Common myeloid progenitor, CD34-positive (primary cell): Measurements from ENCODE around the gene KEAP1.
"Not testable (repeated sequence)": the region's sequence is repeated elsewhere in the genome, so short reads cannot be mapped to it uniquely, and the experiment has no call there.

Source experiments
- CTCF ChIA-PET: fragments of 350-600 bp; sonication (Branson Sonifier 250); formaldehyde crosslinking; loops from one replicate; lab custom pipeline; 2021; ENCODE audit warnings: antibody characterized with exemption; lab: Charles Lee
- POLR2A ChIA-PET: fragments of 350-600 bp; sonication (Branson Sonifier 250); formaldehyde crosslinking; loops from one replicate; lab custom pipeline; 2021; ENCODE audit warnings: antibody characterized with exemption; lab: Charles Lee
- DNase-seq, 3 donors: peaks; one replicate each; pipeline versions ENCODE4 v3.0.0 to v3.0.0-alpha.2; 2013
- H3K27ac ChIP-seq, 2 experiments: 1 replicate in 1 of 2; 2 replicates in 1 of 2; pipeline ENCODE4 v1.7.0; 2013; ENCODE audit warnings: inconsistent platforms in 2 of 2, low read length in 2 of 2, mild to moderate bottlenecking in 2 of 2, low read depth in 1 of 2, moderate library complexity in 1 of 2; ENCODE audit not compliant: severe bottlenecking in 2 of 2, insufficient read depth in 1 of 2, poor library complexity in 1 of 2
- H3K27me3 ChIP-seq, 5 experiments: replicated peaks in 2 of 5; 1 replicate in 3 of 5; 2 replicates in 2 of 5; pipeline versions ENCODE4 v1.6.1 to v1.7.0; 2013; ENCODE audit warnings: low read length in 4 of 5, mild to moderate bottlenecking in 2 of 5, moderate library complexity in 2 of 5, inconsistent platforms in 1 of 5; ENCODE audit not compliant: insufficient read depth in 5 of 5, control insufficient read depth in 4 of 5
- H3K36me3 ChIP-seq, 4 experiments: 1 replicate in 2 of 4; 2 replicates in 2 of 4; pipeline versions ENCODE4 v1.6.1 to v1.7.0; 2013; ENCODE audit warnings: low read length in 3 of 4, control low read depth in 1 of 4, mild to moderate bottlenecking in 1 of 4; ENCODE audit not compliant: control insufficient read depth in 4 of 4, insufficient read depth in 4 of 4
- H3K4me1 ChIP-seq, 4 experiments: 1 replicate in 3 of 4; 2 replicates in 1 of 4; pipeline versions ENCODE4 v1.6.1 to v1.7.1; 2013; ENCODE audit warnings: low read length in 3 of 4, mild to moderate bottlenecking in 3 of 4, control low read depth in 1 of 4, inconsistent platforms in 1 of 4, moderate library complexity in 1 of 4; ENCODE audit not compliant: control insufficient read depth in 4 of 4, insufficient read depth in 4 of 4; ENCODE audit errors: control extremely low read depth in 1 of 4
- H3K4me3 ChIP-seq, 7 experiments: 1 replicate in 4 of 7; 2 replicates in 3 of 7; pipeline versions ENCODE4 v1.5.1 to v1.7.0; 2013; ENCODE audit warnings: mild to moderate bottlenecking in 7 of 7, low read length in 6 of 7, moderate library complexity in 6 of 7, inconsistent platforms in 2 of 7, low read depth in 2 of 7, control low read depth in 1 of 7; ENCODE audit not compliant: insufficient read depth in 4 of 7, control insufficient read depth in 1 of 7; ENCODE audit errors: extremely low read depth in 1 of 7
- H3K9me3 ChIP-seq, 5 experiments: 1 replicate in 4 of 5; 2 replicates in 1 of 5; pipeline versions ENCODE4 v1.6.1 to v1.7.1; 2013; ENCODE audit warnings: low read length in 4 of 5, mild to moderate bottlenecking in 2 of 5, inconsistent platforms in 1 of 5, low read depth in 1 of 5, moderate library complexity in 1 of 5; ENCODE audit not compliant: control insufficient read depth in 4 of 5, insufficient read depth in 2 of 5; ENCODE audit errors: control extremely low read depth in 1 of 5
- WGBS: methylation state at CpG from one replicate; pipeline ENCODE4 v1.1.5; 2013; ENCODE audit not compliant: insufficient coverage; 5-methylcytosine and 5-hydroxymethylcytosine counted together

Gene KEAP1

GRCh38 chr19:10526887-10527286 lies 23.7 kb upstream of the KEAP1 start:
- POLR2A ChIA-PET, DNase-seq, H3K27ac ChIP-seq, H3K4me1 ChIP-seq, H3K9me3 ChIP-seq, H3K36me3 ChIP-seq, CTCF ChIA-PET, H3K4me3 ChIP-seq, H3K27me3 ChIP-seq: not testable (repeated sequence)
- 100% methylated on average over 4 of the region's 8 CpGs for WGBS

- Histone ChIP-seq H3K27me3 (peaks cover 0 to 3% (median 0%) of the 10 kb centered on the region in 5 experiments), H3K4me3 (no peak overlapping the region), H3K27ac (no peak overlapping the region), H3K4me1 (no peaks in the 10 kb centered on the region), H3K9me3 (no peaks in the 10 kb centered on the region), H3K36me3 (no peaks in the 10 kb centered on the region)
- 98% methylated on average over 6 of the region's 7 CpGs for WGBS
- ChIA-PET POLR2A (no interaction called here), CTCF (interaction anchor here (0.9 to 1.2 kb wide), 2 partner anchors 9 to 103 kb away, joined by 3 to 5 read pairs; no protein-coding TSS in a partner anchor)
- no peak for DNase-seq
These were observed 22.5 kb upstream of the KEAP1 start for GRCh38 chr19:10525636-10526035.

- H3K9me3 ChIP-seq: no peaks in the 10 kb centered on the region
- no peak for DNase-seq
- no peak overlapping the region for H3K27ac ChIP-seq
- no peaks in the 10 kb centered on the region for H3K36me3 ChIP-seq
- no peak overlapping the region for H3K4me3 ChIP-seq
- CTCF ChIA-PET: interaction anchor here (1.1 to 3.2 kb wide), 6 partner anchors 11 to 121 kb away, joined by 3 to 14 read pairs (median 4); no protein-coding TSS in a partner anchor
- H3K4me1 ChIP-seq: peaks cover 0 to 10% (median 7%) of the 10 kb centered on the region in 4 experiments
- WGBS: 100% methylated on average over 1 of the region's 3 CpGs
- POLR2A ChIA-PET: interaction anchor here (0.6 kb wide), 1 partner anchor 639 kb away, joined by 4 read pairs; no protein-coding TSS in a partner anchor
- H3K27me3 ChIP-seq: peaks cover 0 to 23% (median 17%) of the 10 kb centered on the region in 5 experiments
These were observed 20.0 kb upstream of the KEAP1 start for GRCh38 chr19:10523135-10523636.

DNA sequence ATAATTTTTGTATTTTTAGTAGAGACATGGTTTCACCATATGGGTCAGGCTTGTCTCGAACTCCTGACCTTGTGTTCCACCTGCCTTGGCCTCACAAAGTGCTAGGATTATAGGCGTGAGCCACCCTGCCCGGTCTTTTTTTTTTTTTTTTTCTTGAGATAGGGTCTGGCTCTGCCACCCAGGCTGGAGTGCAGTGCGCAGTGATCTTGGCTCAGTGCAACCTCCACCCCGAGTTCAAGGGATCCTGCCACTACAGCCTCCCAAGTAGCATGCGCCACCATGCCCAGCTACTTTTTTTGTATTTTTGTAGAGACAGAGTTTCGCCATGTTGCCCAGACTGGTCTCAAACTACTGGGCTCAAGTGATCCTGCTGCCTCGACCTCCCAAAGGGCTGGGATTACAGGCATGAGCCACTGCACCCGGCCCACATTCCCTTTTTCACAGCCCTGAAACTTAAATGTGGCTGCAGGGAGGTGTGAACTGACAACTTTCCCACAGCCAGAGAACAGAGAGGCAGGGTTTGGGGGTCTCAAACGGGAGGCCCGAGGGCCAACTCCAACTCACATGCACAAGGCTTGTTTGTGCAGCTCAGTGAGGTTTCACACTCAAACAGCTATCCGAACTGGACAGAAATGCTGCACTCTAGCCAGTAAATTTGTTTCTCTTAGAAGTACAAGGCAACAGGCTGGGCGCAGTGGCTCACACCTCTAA lies 18.5 kb upstream of the KEAP1 start:
- Histone ChIP-seq H3K4me1 (peaks cover 0 to 23% (median 19%) of the 10 kb centered on the region in 4 experiments), H3K4me3 (no peak overlapping the region), H3K27me3 (peaks cover 0 to 39% (median 27%) of the 10 kb centered on the region in 5 experiments), H3K27ac (no peak overlapping the region), H3K9me3 (no peaks in the 10 kb centered on the region), H3K36me3 (no peaks in the 10 kb centered on the region)
- DNase-seq: no peak
- POLR2A ChIA-PET: no interaction called here
- CTCF ChIA-PET: interaction anchor here (1.7 kb wide), 1 partner anchor 12 kb away, joined by 4 read pairs; no protein-coding TSS in a partner anchor
- 94% methylated on average over 13 of the region's 13 CpGs for WGBS

DNA sequence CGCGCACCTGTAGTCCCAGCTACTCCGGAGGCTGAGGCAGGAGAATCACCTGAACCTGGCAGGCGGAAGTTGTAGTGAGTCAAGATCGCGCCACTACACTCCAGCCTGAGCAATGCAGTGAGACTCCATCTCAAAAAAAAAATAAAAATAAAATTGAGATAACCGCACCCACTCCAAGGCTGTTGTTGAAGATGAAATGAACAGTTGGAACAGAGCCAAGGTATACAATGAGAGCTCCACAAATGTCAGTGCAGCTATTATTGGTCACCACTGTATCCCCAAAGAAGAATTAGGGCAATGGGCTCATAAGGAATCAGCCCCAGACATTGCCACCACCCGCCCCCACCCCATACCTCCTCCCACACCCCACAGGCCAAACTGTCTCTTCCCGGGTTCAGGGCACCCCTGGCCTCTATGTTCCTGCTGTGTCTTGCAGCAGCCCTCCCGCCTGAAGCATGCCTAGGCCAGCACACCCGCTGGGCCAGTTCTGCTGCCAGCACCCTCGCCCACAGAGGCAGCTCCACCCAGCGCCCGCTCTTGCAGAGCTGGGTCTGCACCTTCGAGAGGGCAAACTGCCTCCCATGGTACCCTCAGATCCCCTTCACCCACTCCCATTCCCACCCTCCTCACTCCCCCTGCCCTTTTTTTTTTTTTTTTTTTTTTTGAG lies 17.6 kb upstream of the KEAP1 start:
- DNase-seq: no peak
- H3K4me3 ChIP-seq: no peak overlapping the region
- peaks cover 0 to 23% (median 19%) of the 10 kb centered on the region in 4 experiments for H3K4me1 ChIP-seq
- CTCF ChIA-PET: interaction anchor here (0.6 to 1.5 kb wide), 4 partner anchors 13 to 137 kb away, joined by 3 to 5 read pairs (median 3); no protein-coding TSS in a partner anchor
- H3K27ac ChIP-seq: no peak overlapping the region
- H3K9me3 ChIP-seq: no peaks in the 10 kb centered on the region
- WGBS: 89% methylated on average over 7 of the region's 15 CpGs
- H3K36me3 ChIP-seq: no peaks in the 10 kb centered on the region
- POLR2A ChIA-PET: no interaction called here
- peaks cover 2 to 47% (median 32%) of the 10 kb centered on the region in 5 experiments for H3K27me3 ChIP-seq

- Histone ChIP-seq H3K27ac (no peak overlapping the region), H3K36me3 (no peaks in the 10 kb centered on the region), H3K27me3 (peaks cover 4 to 61% (median 38%) of the 10 kb centered on the region in 5 experiments), H3K4me3 (no peak overlapping the region), H3K4me1 (peaks cover 0 to 29% (median 24%) of the 10 kb centered on the region in 4 experiments), H3K9me3 (no peaks in the 10 kb centered on the region)
- 81% methylated on average over 7 of the region's 7 CpGs for WGBS
- ChIA-PET CTCF (interaction anchor here (0.6 to 1.5 kb wide), 3 partner anchors 12 to 61 kb away, joined by 3 to 5 read pairs (median 3); no protein-coding TSS in a partner anchor), POLR2A (no interaction called here)
- DNase-seq: no peak
These were observed 16.3 kb upstream of the KEAP1 start for GRCh38 chr19:10519421-10519820.
